Lower leg skin (tissue), 4 donors: ENCODE measurements around the gene VCAM1. TPM values are rescaled to one million over a fixed set of nuclear protein-coding genes. Genes with fewer than 3 reads are reported as not detected.

Experiments used
- DNase-seq, 2 donors: peaks; one replicate each; pipeline ENCODE4 v3.0.0-alpha.2; 2019; ENCODE audit warnings: low spot score in 2 of 2
- H3K4me3 ChIP-seq: fragments of 200-600 bp; sonication (generic); 2 replicates; pipeline ENCODE4 v1.5.1; 2017; ENCODE audit warnings: mild to moderate bottlenecking, low read depth; ENCODE audit not compliant: poor library complexity, severe bottlenecking
- POLR2A ChIP-seq, 2 donors: fragments of 450-650 bp; IDR thresholded peaks; one replicate each; pipeline ENCODE4 v1.6.1; 2016 to 2017; ENCODE audit warnings: antibody characterized with exemption in 2 of 2, mild to moderate bottlenecking in 1 of 2, moderate library complexity in 1 of 2
- WGBS, 2 donors: methylation state at CpG; one replicate each; pipeline ENCODE4 v1.1.5; 2018; 5-methylcytosine and 5-hydroxymethylcytosine counted together
- intact Hi-C: fragments of 100-400 bp; cut with DNase I; formaldehyde crosslinking; loops from one replicate; pipeline ENCODE4 v1.15.0; 2023; ENCODE audit warnings: low total_unique reads
- total RNA-seq, 4 donors: library from RNA; depleted of rRNA; stranded (reverse); fragments of >200 nt; gene quantifications; one replicate each; pipeline ENCODE4 v1.1.0, GENCODE V29; 2016
- TF ChIP-seq, protein P1 (sequence below), 3 donors: fragments of 450-650 bp; IDR thresholded peaks; one replicate each; pipeline ENCODE4 v1.5.1; 2016; ENCODE audit warnings: antibody characterized with exemption in 3 of 3, mild to moderate bottlenecking in 3 of 3, moderate library complexity in 2 of 3

Gene VCAM1
- total RNA-seq, 4 donors from 2014 or later: 0.25 to 3.1 (median 0.92) TPM

DNA sequence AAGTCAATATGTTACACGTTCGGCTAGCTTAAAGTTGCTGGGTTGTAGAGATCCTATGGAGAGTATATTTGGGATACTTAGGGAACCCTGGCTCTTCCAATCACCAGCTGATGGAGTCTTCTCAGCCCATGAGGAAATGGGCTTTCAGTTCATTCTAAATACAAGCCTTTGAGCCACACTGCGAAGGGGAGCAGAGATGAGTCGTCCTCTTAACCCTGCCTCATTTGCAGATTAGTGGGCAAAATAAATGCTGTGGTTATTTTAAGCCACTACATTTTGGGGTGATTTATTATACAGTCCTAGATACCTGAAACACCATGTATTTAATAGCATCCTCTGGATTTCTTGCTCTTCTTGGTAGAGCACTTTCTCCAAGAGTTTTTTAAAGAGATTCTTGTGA lies 19.0 kb upstream of the VCAM1 start:
- no peak for DNase-seq
- WGBS, 2 donors: 92 to 94% methylated on average over 4 of the region's 4 CpGs
- no peak for TF ChIP-seq POLR2A (IDR thresholded peaks at IDR 0.05)
- TF ChIP-seq, protein P1, sequence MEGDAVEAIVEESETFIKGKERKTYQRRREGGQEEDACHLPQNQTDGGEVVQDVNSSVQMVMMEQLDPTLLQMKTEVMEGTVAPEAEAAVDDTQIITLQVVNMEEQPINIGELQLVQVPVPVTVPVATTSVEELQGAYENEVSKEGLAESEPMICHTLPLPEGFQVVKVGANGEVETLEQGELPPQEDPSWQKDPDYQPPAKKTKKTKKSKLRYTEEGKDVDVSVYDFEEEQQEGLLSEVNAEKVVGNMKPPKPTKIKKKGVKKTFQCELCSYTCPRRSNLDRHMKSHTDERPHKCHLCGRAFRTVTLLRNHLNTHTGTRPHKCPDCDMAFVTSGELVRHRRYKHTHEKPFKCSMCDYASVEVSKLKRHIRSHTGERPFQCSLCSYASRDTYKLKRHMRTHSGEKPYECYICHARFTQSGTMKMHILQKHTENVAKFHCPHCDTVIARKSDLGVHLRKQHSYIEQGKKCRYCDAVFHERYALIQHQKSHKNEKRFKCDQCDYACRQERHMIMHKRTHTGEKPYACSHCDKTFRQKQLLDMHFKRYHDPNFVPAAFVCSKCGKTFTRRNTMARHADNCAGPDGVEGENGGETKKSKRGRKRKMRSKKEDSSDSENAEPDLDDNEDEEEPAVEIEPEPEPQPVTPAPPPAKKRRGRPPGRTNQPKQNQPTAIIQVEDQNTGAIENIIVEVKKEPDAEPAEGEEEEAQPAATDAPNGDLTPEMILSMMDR (IDR thresholded peaks at IDR 0.05): no peak
- intact Hi-C loops: no loop called here
- H3K4me3 ChIP-seq: no peak overlapping the region

DNA sequence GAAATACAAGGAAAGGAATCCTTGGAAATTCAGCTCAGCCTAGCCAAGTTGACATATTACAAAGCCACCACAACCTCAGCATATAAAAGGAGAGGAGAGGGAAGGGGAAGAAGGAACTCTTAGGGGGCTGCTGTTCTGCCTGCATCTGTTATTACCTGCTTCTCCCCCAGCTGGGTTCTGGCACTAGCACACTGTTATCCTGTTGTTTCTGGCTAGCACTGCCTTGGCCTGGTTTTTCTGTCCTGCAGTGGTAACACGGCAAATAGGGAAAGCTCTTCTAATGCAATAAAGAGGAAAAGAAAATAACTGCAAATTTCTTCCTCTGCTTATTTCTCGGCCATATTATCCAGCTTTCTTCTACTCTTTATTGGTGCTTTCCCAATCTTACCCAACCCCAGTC lies 16.5 kb upstream of the VCAM1 start:
- no peak overlapping the region for H3K4me3 ChIP-seq
- intact Hi-C loops: no loop called here
- TF ChIP-seq, protein P1 (IDR thresholded peaks at IDR 0.05): no peak
- no peak for TF ChIP-seq POLR2A (IDR thresholded peaks at IDR 0.05)
- no peak for DNase-seq
- 77 to 85% methylated on average over 2 of the region's 2 CpGs for WGBS, 2 donors

DNA sequence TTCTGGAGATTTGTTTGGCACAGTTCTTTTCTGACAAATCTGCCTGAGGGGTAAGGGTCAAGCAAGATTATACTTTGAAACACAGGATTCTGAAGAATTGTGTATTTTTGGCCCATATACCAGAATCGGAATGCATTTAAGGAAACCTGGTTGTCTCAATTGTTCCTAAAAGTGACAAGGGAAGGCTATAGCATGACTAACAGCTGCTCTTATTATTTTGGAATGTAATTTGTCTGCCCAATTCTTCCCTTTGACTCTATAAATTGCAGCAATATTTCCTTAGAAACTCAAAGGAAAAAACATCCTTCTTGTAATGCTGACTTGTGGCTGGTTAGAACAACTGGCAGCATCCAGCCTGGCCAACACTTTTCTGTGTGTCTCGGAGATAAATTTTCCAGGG lies 15.8 kb upstream of the VCAM1 start:
- DNase-seq: no peak
- 55 to 71% methylated on average over 2 of the region's 2 CpGs for WGBS, 2 donors
- intact Hi-C loops: no loop called here
- TF ChIP-seq, protein P1 (IDR thresholded peaks at IDR 0.05): no peak
- TF ChIP-seq POLR2A (IDR thresholded peaks at IDR 0.05): no peak
- no peak overlapping the region for H3K4me3 ChIP-seq

DNA sequence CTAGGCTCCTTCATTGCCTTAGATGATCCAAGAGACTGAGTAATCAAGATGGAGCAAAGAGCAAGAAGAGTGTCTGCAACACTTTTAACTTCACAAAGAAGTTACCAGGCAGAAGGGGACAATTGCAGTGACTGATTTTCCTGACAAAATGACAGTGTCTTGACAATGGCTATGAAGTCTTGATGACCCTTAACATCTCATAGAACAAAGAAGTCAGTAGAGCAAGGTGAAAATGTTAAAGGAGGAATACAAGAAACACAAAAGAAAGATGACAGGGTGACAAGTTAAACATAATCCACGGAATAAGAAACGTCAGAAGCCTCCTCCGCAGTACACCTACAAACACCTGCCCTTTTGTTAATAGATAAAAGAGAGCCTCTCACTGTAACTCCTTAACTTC lies 15.1 kb upstream of the VCAM1 start:
- 87 to 90% methylated on average over 3 of the region's 3 CpGs for WGBS, 2 donors
- no peak for TF ChIP-seq POLR2A (IDR thresholded peaks at IDR 0.05)
- TF ChIP-seq, protein P1 (IDR thresholded peaks at IDR 0.05): no peak
- DNase-seq: no peak
- intact Hi-C loops: no loop called here
- no peak overlapping the region for H3K4me3 ChIP-seq

DNA sequence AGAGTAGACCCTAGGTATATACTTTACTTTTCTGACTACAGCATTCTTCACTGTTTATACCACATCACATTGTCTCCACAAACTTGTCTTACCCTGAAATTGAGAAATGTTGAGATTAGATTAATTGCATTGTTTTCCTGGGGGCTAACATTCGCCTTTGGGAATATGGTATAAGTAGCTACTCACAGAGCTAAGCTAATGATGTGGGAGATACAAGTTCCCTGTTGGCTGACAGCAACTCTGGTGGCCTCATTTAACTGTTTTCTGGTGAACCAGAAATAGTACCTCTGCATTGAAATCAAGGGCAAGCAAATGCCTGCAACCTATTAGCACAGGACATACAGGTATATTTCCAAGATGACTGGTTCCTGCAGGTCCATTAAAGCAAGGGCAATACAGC lies 13.2 kb upstream of the VCAM1 start:
- no peak for DNase-seq
- H3K4me3 ChIP-seq: no peak overlapping the region
- WGBS, 2 donors: 85 to 96% methylated on average over 1 of the region's 1 CpG
- intact Hi-C loops: no loop called here
- TF ChIP-seq, protein P1 (IDR thresholded peaks at IDR 0.05): no peak
- no peak for TF ChIP-seq POLR2A (IDR thresholded peaks at IDR 0.05)

DNA sequence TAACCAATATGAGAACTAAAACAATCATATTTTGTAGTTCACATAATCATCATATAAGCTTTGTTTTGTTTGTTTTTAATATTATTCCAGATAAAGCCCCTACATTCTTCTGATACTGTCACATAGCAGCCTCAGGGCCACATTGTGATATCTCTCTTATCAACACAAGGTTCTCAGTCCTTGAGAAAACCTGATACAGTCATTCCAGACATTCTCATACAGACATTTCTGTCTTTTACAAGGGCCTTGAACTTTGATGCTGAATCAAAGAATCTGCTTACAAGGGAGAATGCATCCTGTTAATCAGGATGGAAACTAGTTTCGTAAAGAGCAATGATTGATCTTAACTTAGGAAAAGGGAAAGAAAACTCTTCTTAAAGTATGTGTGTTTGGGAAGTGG lies 12.7 kb upstream of the VCAM1 start:
- no peak overlapping the region for H3K4me3 ChIP-seq
- DNase-seq: no peak
- intact Hi-C loops: no loop called here
- 79 to 94% methylated on average over 1 of the region's 1 CpG for WGBS, 2 donors
- no peak for TF ChIP-seq POLR2A (IDR thresholded peaks at IDR 0.05)
- TF ChIP-seq, protein P1 (IDR thresholded peaks at IDR 0.05): no peak
